Activated CD8-positive, alpha-beta T cell treated with anti-CD3 and anti-CD28 coated beads for 36 hours (primary cell): Measurements from ENCODE around the gene FOXB1. TPM values are rescaled to one million over a fixed set of nuclear protein-coding genes. Genes with fewer than 3 reads are reported as not detected.

Experiments
- ATAC-seq: fragments of 200-7000 bp; cut with Tn5 transposase; one replicate; pipeline ENCODE4 v1.10.0; 2021; ENCODE audit warnings: mild to moderate bottlenecking, moderate library complexity
- CTCF ChIA-PET: fragments of 350-600 bp; sonication (Branson Sonifier 250); formaldehyde crosslinking; loops from one replicate; lab custom pipeline; 2021; ENCODE audit warnings: antibody characterized with exemption; lab: Charles Lee
- POLR2A ChIA-PET: fragments of 350-600 bp; sonication (Branson Sonifier 250); formaldehyde crosslinking; loops from one replicate; lab custom pipeline; 2021; ENCODE audit warnings: antibody characterized with exemption; lab: Charles Lee
- DNase-seq: peaks from one replicate; pipeline ENCODE4 v3.0.0-alpha.2; 2020
- H3K27ac Mint-ChIP-seq: one replicate; pipeline ENCODE4 v1.8.0; 2021; ENCODE audit warnings: mild to moderate bottlenecking, mixed read lengths
- H3K27me3 Mint-ChIP-seq: one replicate; pipeline ENCODE4 v1.8.0; 2021; ENCODE audit warnings: mixed read lengths
- H3K36me3 Mint-ChIP-seq: one replicate; pipeline ENCODE4 v1.8.0; 2021; ENCODE audit warnings: low read depth, mixed read lengths
- H3K4me1 Mint-ChIP-seq: one replicate; pipeline ENCODE4 v1.8.0; 2021; ENCODE audit warnings: low read depth, mixed read lengths
- H3K4me3 Mint-ChIP-seq: one replicate; pipeline ENCODE4 v1.8.0; 2021; ENCODE audit warnings: mild to moderate bottlenecking, moderate library complexity, mixed read lengths
- H3K9me3 Mint-ChIP-seq: one replicate; pipeline ENCODE4 v1.8.0; 2021; ENCODE audit warnings: mixed read lengths
- CTCF ChIP-seq: fragments of 200-600 bp; IDR thresholded peaks from one replicate; pipeline ENCODE4 v1.8.0; 2022; ENCODE audit warnings: antibody characterized with exemption, mild to moderate bottlenecking
- intact Hi-C: fragments of 100-400 bp; cut with micrococcal nuclease; formaldehyde crosslinking; loops from one replicate; pipeline ENCODE4 v1.10.0; 2022
- total RNA-seq, 2 experiments: library from RNA; stranded (reverse); gene quantifications; one replicate each; pipeline ENCODE4 v1.2.3, GENCODE V29; 2021

Gene FOXB1
- total RNA-seq, 2 experiments from 2014 or later: 0.13 to 0.36 TPM

GRCh38 chr15:60009124-60009960 is 5.2 kb downstream of the FOXB1 start:
- H3K4me1 Mint-ChIP-seq: peaks cover 14% of the 10 kb centered on the region
- H3K27me3 Mint-ChIP-seq: peaks cover 80% of the 10 kb centered on the region
- no peak for DNase-seq
- POLR2A ChIA-PET: no interaction called here
- no peak for TF ChIP-seq CTCF
- no peak overlapping the region for H3K4me3 Mint-ChIP-seq
- no peak for ATAC-seq
- no peak overlapping the region for H3K27ac Mint-ChIP-seq
- no peaks in the 10 kb centered on the region for H3K9me3 Mint-ChIP-seq
- CTCF ChIA-PET: interaction anchor here (0.8 kb wide), 1 partner anchor 13 kb away, joined by 3 read pairs; no protein-coding TSS in a partner anchor
- no peaks in the 10 kb centered on the region for H3K36me3 Mint-ChIP-seq
- intact Hi-C loops: loop anchor here (5.0 kb wide), 1 partner anchor 118 kb away; no protein-coding TSS in a partner anchor

DNA sequence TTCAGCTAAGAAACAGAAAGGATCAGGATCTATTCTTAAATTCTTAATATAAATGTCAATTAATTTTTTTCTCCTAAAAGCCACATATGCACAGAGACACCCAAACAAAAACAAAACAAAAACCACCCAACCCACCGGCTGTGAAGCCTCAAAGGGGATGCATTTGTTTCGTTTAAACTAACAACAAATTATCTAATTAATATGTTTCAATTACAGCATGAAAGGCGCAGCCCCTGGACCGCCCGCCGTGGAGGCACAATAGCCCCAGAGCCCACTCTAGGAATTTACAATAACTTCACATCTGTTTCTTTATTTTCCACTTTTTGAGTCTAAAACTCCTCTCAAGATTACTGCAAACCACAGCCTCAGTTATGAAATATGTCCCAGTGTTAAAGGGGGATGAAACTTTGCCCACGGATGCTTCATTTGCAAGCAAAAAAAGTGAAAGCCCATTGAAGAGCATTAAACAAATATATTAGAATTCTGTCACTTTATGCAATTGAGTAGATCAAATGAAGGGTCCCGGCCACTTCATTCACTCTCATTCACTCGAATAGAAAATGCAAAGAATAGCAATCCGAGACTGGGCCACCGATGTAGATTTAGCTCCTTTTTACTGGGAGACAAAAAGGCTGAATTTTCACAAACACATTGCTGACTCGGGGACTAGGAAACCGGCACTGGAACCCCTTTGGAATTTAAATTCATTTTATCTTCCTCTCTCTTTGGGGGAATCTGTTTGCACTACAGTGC is 6.0 kb downstream of the FOXB1 start:
- Mint-ChIP-seq H3K27me3 (peaks cover 77% of the 10 kb centered on the region), H3K27ac (no peak overlapping the region), H3K4me3 (no peak overlapping the region), H3K9me3 (no peaks in the 10 kb centered on the region), H3K36me3 (no peaks in the 10 kb centered on the region), H3K4me1 (peaks cover 12% of the 10 kb centered on the region)
- POLR2A ChIA-PET: no interaction called here
- ATAC-seq (no peak), DNase-seq (no peak)
- CTCF ChIA-PET: no interaction called here
- no peak for TF ChIP-seq CTCF
- intact Hi-C loops: loop anchor here (5.0 kb wide), 1 partner anchor 117 kb away; no protein-coding TSS in a partner anchor

GRCh38 chr15:60010858-60011257 is 6.7 kb downstream of the FOXB1 start:
- H3K27me3 Mint-ChIP-seq: peaks cover 74% of the 10 kb centered on the region
- DNase-seq (no peak), ATAC-seq (no peak)
- CTCF ChIA-PET: interaction anchor here (1.3 kb wide), 1 partner anchor 17 kb away, joined by 3 read pairs; no protein-coding TSS in a partner anchor
- H3K9me3 Mint-ChIP-seq: no peaks in the 10 kb centered on the region
- H3K4me3 Mint-ChIP-seq: no peak overlapping the region
- peaks cover 10% of the 10 kb centered on the region for H3K4me1 Mint-ChIP-seq
- no peak overlapping the region for H3K27ac Mint-ChIP-seq
- intact Hi-C loops: no loop called here
- POLR2A ChIA-PET: no interaction called here
- no peaks in the 10 kb centered on the region for H3K36me3 Mint-ChIP-seq
- TF ChIP-seq CTCF: no peak

DNA sequence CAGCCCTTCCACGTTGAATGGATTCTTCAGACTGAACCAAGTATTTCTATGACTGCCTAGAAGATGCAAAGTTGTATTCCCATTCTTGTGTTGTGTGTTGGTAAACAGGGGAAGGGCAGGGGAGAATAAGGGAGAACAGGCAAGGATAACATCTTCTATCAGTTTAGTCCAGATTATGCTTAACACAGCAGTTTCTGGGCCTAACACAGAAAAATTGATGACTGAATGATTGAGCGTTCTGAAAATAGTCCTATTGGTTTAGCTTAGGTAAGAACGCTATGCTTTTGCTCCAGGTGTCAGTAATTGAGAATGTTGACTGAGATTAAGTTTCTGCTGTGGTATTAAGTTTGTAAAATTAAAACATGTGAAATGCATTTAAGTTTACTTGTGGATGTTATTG is 8.6 kb downstream of the FOXB1 start:
- ATAC-seq (no peak), DNase-seq (no peak)
- POLR2A ChIA-PET: interaction anchor here (0.6 kb wide), 1 partner anchor 335 kb away, joined by 6 read pairs; no protein-coding TSS in a partner anchor
- Mint-ChIP-seq H3K4me3 (no peak overlapping the region), H3K9me3 (no peaks in the 10 kb centered on the region), H3K27ac (no peak overlapping the region), H3K4me1 (peaks cover 6% of the 10 kb centered on the region), H3K27me3 (peaks cover 65% of the 10 kb centered on the region), H3K36me3 (no peaks in the 10 kb centered on the region)
- CTCF ChIA-PET: interaction anchor here (1.2 to 1.3 kb wide), 2 partner anchors 83 to 95 kb away, joined by 3 read pairs; no protein-coding TSS in a partner anchor
- intact Hi-C loops: no loop called here
- no peak for TF ChIP-seq CTCF
